Glutamatergic neuron (in vitro differentiated cells): ENCODE results near the gene NANOS2. TPM values are rescaled to one million over a fixed set of nuclear protein-coding genes. Genes with fewer than 3 reads are reported as not detected.

Experiments
- DNase-seq: peaks from one replicate; pipeline ENCODE4 v3.0.0; 2022
- H3K27ac Mint-ChIP-seq: one replicate; pipeline ENCODE4 v1.8.0; 2020; ENCODE audit warnings: mild to moderate bottlenecking, mixed read lengths, inconsistent platforms; ENCODE audit not compliant: unreplicated experiment
- H3K27me3 Mint-ChIP-seq: one replicate; pipeline ENCODE4 v1.8.0; 2020; ENCODE audit warnings: mild to moderate bottlenecking, moderate library complexity, mixed read lengths, inconsistent platforms; ENCODE audit not compliant: unreplicated experiment
- H3K36me3 Mint-ChIP-seq: one replicate; pipeline ENCODE4 v1.8.0; 2020; ENCODE audit warnings: mild to moderate bottlenecking, mixed read lengths, inconsistent platforms; ENCODE audit not compliant: unreplicated experiment
- H3K4me1 Mint-ChIP-seq: one replicate; pipeline ENCODE4 v1.8.0; 2020; ENCODE audit warnings: mild to moderate bottlenecking, low read depth, mixed read lengths, inconsistent platforms; ENCODE audit not compliant: unreplicated experiment
- H3K4me3 Mint-ChIP-seq: one replicate; pipeline ENCODE4 v1.8.0; 2020; ENCODE audit warnings: mild to moderate bottlenecking, mixed read lengths, inconsistent platforms; ENCODE audit not compliant: unreplicated experiment
- H3K9me3 Mint-ChIP-seq: one replicate; pipeline ENCODE4 v1.8.0; 2020; ENCODE audit warnings: mild to moderate bottlenecking, moderate library complexity, mixed read lengths, inconsistent platforms; ENCODE audit not compliant: unreplicated experiment
- total RNA-seq: library from RNA; stranded (reverse); fragmentation: NEBNext Ultra II Directional; extraction: Animal tissue kit (Norgen Biotek cat#: 25700); gene quantifications from one replicate; pipeline ENCODE4 v1.2.1, GENCODE V29; 2021; ENCODE audit not compliant: unreplicated experiment
- TF ChIP-seq, protein P1 (sequence below): fragments of 200-600 bp; sonication (generic); IDR thresholded peaks from one replicate; pipeline ENCODE4 v1.5.0; 2021; ENCODE audit not compliant: partially characterized antibody, unreplicated experiment

NANOS2 gene
- total RNA-seq, 1 donor from 2014 or later, result not detected

DNA sequence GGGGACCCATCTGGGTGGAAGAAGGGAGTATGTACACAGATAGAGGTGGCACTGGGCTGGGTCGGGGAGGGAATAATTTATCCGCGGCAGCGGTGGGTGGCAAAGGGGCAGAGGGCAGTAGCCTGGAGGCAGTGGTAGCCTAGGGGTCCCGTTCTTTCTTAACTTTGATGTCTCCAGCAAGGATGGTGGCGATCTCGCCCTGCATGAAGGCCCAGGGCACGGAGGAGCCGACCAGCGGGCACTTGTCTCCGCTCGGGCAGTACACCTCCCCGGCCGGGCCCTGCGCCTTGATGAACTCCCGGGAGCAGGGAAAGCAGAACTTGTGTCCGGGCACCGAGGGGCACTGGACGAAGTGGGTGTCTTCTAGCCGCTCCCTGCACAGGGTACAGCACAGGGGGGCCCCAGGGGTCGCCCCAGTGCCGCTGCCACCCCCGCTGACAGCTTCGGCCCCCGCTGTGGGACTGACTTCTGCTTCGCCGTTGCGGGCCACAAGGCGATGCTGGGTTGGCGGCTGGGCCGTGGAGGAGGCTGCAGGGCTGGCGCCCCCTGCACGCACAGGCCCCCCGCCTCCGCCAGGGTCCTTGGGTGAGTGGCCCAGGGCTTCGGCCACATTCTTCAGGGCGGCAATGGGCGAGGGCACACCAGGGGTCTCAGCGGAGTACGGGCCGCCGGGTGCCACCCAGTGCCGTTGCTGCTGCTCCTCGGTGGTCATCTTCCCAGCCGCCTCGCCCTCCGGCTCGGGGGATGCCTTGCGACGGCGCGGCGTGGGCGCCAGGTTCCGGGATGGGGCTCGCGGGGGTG is 30.5 kb downstream of the NANOS2 start:
- Mint-ChIP-seq H3K27me3 (peaks cover 7% of the 10 kb centered on the region), H3K27ac (no peak overlapping the region), H3K4me1 (peaks cover 9% of the 10 kb centered on the region), H3K4me3 (no peak overlapping the region), H3K9me3 (peaks cover 9% of the 10 kb centered on the region), H3K36me3 (no peaks in the 10 kb centered on the region)
- DNase-seq, result no peak
- TF ChIP-seq, protein P1, sequence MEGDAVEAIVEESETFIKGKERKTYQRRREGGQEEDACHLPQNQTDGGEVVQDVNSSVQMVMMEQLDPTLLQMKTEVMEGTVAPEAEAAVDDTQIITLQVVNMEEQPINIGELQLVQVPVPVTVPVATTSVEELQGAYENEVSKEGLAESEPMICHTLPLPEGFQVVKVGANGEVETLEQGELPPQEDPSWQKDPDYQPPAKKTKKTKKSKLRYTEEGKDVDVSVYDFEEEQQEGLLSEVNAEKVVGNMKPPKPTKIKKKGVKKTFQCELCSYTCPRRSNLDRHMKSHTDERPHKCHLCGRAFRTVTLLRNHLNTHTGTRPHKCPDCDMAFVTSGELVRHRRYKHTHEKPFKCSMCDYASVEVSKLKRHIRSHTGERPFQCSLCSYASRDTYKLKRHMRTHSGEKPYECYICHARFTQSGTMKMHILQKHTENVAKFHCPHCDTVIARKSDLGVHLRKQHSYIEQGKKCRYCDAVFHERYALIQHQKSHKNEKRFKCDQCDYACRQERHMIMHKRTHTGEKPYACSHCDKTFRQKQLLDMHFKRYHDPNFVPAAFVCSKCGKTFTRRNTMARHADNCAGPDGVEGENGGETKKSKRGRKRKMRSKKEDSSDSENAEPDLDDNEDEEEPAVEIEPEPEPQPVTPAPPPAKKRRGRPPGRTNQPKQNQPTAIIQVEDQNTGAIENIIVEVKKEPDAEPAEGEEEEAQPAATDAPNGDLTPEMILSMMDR, result no peak

DNA sequence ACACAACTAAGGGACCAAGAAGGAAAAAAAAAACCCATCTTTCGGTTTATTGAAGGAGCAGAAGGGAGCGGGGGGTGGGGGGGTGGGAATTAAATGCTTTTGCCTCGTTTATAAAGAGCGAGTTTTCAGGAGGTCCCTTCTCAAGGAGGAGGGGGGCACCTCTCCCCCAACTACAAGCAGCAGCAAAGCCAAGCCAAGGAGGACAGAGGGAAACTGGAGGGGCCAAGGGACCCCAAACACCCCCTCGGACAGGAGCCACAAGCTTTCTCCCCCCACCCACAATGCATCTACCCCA is 31.0 kb downstream of the NANOS2 start:
- peak overlapping the region; percentile 3 for H3K27ac Mint-ChIP-seq
- DNase-seq, result no peak
- peaks cover 12% of the 10 kb centered on the region for H3K4me1 Mint-ChIP-seq
- peak overlapping the region; percentile 82 for H3K4me3 Mint-ChIP-seq
- no peaks in the 10 kb centered on the region for H3K36me3 Mint-ChIP-seq
- TF ChIP-seq, protein P1, result peak; percentile 50
- peaks cover 7% of the 10 kb centered on the region for H3K27me3 Mint-ChIP-seq
- peaks cover 9% of the 10 kb centered on the region for H3K9me3 Mint-ChIP-seq

DNA sequence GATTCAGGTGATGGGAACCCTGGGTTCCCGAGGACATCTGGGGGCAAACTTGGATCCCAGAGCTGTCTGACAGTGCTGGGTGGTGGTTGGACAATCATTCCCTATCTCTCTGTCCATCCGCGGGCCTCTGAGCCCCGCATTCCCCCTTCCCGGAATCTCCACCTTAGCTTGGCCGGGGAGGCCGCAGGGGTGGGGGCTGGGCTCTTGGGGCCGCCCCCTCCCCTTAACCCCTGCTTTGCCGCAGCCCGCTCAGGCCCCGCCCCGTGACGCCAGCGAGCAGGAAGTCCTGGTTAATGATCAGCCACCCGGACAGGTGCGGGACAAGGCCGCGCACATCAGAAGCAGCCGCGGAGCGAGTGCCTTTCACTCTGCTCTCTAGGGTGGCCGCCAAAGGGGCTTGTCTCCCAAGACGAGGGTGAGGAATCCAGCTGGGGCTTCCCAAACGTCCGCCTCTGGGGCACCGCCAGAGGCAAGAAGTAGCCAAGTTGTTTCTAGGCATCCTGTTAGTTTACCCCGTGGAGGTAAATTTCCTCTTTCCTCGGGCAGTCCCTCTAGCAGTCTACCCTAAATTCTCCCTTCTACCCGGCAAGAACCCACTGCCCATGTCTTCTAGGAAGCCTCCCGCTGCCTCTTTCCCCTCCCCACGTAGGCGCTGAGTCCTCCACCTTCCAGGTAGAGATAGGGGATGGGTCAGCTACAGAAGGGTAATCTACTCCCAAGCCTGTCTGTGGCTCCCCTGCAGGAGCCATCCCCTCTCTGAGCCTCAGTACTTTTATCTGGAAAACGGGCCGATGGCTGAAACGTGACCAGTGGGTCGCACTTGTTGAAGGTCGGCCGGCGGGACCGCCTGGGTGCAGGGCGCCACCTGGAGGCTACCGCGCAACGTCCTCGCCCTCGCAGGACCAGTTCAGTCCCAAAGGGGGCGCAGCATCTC is 31.7 kb downstream of the NANOS2 start:
- peaks cover 7% of the 10 kb centered on the region for H3K27me3 Mint-ChIP-seq
- H3K9me3 Mint-ChIP-seq, result peaks cover 9% of the 10 kb centered on the region
- DNase-seq, result peak; percentile 91
- TF ChIP-seq, protein P1, result peak; percentile 90
- peak overlapping the region; percentile 82 for H3K4me3 Mint-ChIP-seq
- H3K36me3 Mint-ChIP-seq, result no peaks in the 10 kb centered on the region
- H3K27ac Mint-ChIP-seq, result peak overlapping the region; percentile 3
- peaks cover 15% of the 10 kb centered on the region for H3K4me1 Mint-ChIP-seq

DNA sequence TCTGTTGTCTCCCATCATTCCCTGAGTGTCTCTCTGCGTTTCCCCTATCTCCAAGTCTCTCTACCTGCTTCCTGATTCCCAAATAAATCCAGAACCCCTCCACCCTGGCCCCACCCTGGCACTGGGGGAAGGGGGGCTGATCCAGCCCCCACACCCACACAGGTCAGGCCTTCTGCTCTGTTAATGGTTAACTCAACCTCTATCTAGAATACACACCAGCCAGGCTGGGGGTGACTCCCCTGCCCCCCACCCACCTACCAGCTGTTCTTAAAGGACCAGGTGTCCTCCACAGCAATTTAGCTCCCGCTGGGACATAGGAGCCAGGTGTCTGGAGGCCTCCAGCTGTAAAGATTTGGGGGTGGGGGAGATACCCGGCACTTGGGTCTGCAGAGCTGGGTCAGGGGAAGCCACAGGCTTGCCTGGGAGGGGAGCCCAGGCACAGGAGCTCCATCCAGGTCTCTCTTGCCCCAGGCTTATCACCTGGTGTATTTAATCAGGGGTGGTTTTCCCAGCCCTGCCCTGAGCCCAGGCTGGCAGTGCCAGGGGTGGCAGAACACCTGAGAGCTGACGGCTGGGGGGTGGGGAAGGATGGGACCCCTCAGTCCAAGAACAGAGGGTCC is 32.6 kb downstream of the NANOS2 start:
- peak overlapping the region; percentile 11 for H3K4me3 Mint-ChIP-seq

More for the DNA sequence above, 32.6 kb downstream of the NANOS2 start:
- Mint-ChIP-seq H3K4me1 (peaks cover 18% of the 10 kb centered on the region), H3K9me3 (peaks cover 11% of the 10 kb centered on the region), H3K36me3 (no peaks in the 10 kb centered on the region), H3K27ac (no peak overlapping the region), H3K27me3 (peaks cover 11% of the 10 kb centered on the region)
- TF ChIP-seq, protein P1, result no peak
- DNase-seq, result no peak
